Subcutaneous adipose tissue (tissue), 4 donors: Measurements from ENCODE around the gene L3HYPDH. TPM values are rescaled to one million over a fixed set of nuclear protein-coding genes. Genes with fewer than 3 reads are reported as not detected.

Experiments
- CTCF ChIP-seq: fragments of 450-650 bp; IDR thresholded peaks from one replicate; pipeline ENCODE4 v1.5.1; 2016; ENCODE audit warnings: low read depth, mild to moderate bottlenecking, control low read depth, antibody characterized with exemption, moderate library complexity
- total RNA-seq, 4 donors: library from RNA; depleted of rRNA; stranded (reverse); fragments of >200 nt; gene quantifications; one replicate each; pipeline ENCODE4 v1.1.0, GENCODE V29; 2016

L3HYPDH gene
- total RNA-seq, 4 donors from 2014 or later, result 87.2 to 134 (median 115) TPM

DNA sequence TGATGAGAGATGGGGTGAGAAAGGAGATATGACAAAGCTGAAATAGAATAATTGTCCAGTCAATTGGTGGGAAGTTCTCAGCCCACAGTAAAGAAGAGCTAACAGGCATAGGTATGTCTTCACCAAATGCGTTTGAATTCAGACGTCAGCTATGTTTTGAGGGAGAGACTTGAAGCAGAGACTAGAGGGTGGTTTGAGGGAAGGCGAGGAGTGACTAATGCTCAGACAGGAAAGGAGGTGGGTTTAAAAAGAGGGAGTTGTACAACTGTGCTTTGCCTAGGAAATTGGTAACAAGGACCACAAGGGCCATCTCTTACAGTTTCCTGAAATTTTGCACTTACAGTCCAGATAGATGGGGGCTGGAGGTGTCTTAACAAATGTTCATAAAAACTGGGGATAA is 6.5 kb upstream of the L3HYPDH start:
- TF ChIP-seq CTCF, result no peak

DNA sequence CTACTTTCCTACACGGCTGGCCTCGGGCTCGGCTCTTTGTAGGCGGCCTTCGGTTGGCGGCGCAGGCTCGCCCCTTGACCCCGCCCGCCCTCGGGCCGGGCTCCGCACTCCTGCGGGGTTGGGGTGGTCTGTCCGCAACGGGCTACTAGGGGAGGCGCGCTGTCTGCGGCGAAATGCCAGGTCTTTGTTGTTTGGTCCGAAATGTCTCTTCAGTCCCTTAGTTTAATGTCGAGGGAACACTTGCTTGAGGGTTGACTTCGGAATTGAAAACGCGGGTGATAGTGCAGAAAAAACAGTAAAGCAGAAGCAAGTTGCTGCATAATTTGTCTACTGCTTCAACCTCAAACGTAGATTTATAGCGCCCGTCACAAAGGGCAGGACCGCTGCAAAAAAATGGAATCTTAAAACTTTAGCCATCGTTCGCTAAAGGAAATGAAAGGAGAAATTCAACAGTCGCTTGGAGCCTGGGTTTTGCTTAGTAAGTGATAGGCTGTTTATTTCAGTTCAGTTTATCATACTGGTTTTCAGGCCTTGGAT is 499 bp upstream of the L3HYPDH start:
- TF ChIP-seq CTCF, result no peak

DNA sequence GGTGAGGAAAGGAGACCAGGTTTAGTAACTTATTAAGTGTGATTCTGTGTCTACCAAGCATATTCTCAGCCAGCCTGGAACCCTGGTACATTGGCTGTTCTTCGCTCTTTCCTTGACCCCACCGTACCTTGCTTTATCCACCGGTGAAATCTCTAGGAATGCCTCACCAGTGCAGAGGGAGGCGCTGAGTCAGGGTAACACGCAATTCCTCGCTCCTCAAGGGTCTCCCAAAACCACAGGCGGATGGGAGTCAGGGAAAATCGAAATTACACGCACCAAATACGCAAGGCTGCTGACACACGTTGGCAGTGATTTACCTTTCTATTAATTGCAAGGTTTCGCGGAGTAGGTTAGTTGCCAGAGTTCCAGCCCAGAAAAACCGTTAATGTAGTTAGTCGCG is 845 bp downstream of the L3HYPDH start:
- TF ChIP-seq CTCF, result no peak

GRCh38 chr14:59482541-59483331 is 1.5 kb downstream of the L3HYPDH start:
- TF ChIP-seq CTCF, result no peak

- no peak for TF ChIP-seq CTCF
These were observed 2.2 kb downstream of the L3HYPDH start for GRCh38 chr14:59481871-59482540.

DNA sequence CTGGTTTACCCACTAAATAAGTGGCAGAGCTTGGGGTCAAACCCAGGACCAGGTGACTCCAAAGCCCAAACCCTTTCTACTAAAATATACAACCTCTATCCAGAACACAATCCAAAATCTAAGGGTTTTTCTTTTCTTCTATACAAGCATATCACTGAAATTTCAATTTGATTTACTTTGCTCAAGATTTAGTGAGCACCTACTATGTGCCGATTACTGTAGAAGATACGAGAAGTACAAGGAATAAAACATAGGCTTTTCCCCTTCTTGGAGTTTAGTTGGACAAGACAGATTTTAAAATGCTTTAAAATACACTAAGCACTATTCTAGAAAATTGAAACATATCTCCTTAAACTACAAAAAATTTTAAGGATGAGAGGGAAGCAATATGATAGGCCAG is 2.8 kb downstream of the L3HYPDH start:
- TF ChIP-seq CTCF, result no peak

- no peak for TF ChIP-seq CTCF
These were observed 4.0 kb downstream of the L3HYPDH start for GRCh38 chr14:59480166-59480565.
